HepG2 (cell line): Measurements from ENCODE around the gene ZDHHC8. TPM values are rescaled to one million over a fixed set of nuclear protein-coding genes. Genes with fewer than 3 reads are reported as not detected.

Experiments
- AGO2 ChIP-seq: fragments of 200-400 bp; formaldehyde crosslinking; optimal IDR thresholded peaks from 2 replicates; pipeline ENCODE3; 2017; ENCODE audit warnings: mild to moderate bottlenecking, low read depth, low read length, moderate library complexity
- AHDC1 ChIP-seq: sonication (generic); formaldehyde crosslinking; IDR thresholded peaks from 2 replicates; pipeline ENCODE4 v1.5.1; 2020; ENCODE audit warnings: mild to moderate bottlenecking, missing genetic modification reagents, borderline replicate concordance
- POLR2AphosphoS5 ChIP-seq: IDR thresholded peaks from 2 replicates; pipeline ENCODE4 v1.6.1; 2012; ENCODE audit warnings: low read depth, low read length
- POLR2G ChIP-seq: fragments of 200-400 bp; formaldehyde crosslinking; IDR thresholded peaks from 2 replicates; pipeline ENCODE4 v1.6.1; 2018; ENCODE audit warnings: mild to moderate bottlenecking, low read depth, low read length, moderate library complexity
- RBM39 ChIP-seq: fragments of 200-400 bp; formaldehyde crosslinking; IDR thresholded peaks from one replicate; pipeline ENCODE4 v1.6.1; 2018; ENCODE audit warnings: antibody characterized with exemption, mild to moderate bottlenecking, low read depth, low read length; ENCODE audit not compliant: poor library complexity, severe bottlenecking
- RCOR2 ChIP-seq: IDR thresholded peaks from 2 replicates; pipeline ENCODE4 v1.6.1; 2016; ENCODE audit warnings: missing biosample characterization, missing genetic modification reagents
- ZMYM2 ChIP-seq: sonication (generic); formaldehyde crosslinking; IDR thresholded peaks from 2 replicates; pipeline ENCODE4 v1.8.0; 2022; ENCODE audit warnings: mild to moderate bottlenecking, missing genetic modification reagents
- ZNF160 ChIP-seq: sonication (generic); formaldehyde crosslinking; IDR thresholded peaks from 2 replicates; pipeline ENCODE4 v1.8.0; 2022; ENCODE audit warnings: mild to moderate bottlenecking, inconsistent platforms, missing genetic modification reagents
- ZNF530 ChIP-seq: sonication (generic); formaldehyde crosslinking; IDR thresholded peaks from 2 replicates; pipeline ENCODE4 v1.5.0; 2020; ENCODE audit warnings: low read depth, mild to moderate bottlenecking, missing genetic modification reagents
- ZNF574 ChIP-seq: sonication (generic); formaldehyde crosslinking; IDR thresholded peaks from 2 replicates; pipeline ENCODE4 v1.4.0; 2020; ENCODE audit warnings: missing genetic modification reagents
- ZZZ3 ChIP-seq: sonication (generic); formaldehyde crosslinking; IDR thresholded peaks from 2 replicates; pipeline ENCODE4 v1.4.0; 2020; ENCODE audit warnings: missing genetic modification reagents, mild to moderate bottlenecking, borderline replicate concordance
- polyA plus RNA-seq, 8 experiments: library from polyadenylated mRNA; depleted of rRNA in 3 of 8; stranded (reverse) in 7 of 8; unstranded in 1 of 8; fragments of >200 nt; fragmentation: Illumina TruSeq in 4 of 8; extraction: Trizol in 4 of 8; gene quantifications; 2 replicates each; pipeline versions ENCODE4 v1.2.1 to v1.2.3, GENCODE V29; 2011 to 2016; ENCODE audit warnings: low read depth in 4 of 8, missing spikeins in 1 of 8, mixed read lengths in 1 of 8; ENCODE audit not compliant: insufficient read depth in 1 of 8
- total RNA-seq, 5 experiments: library from RNA; depleted of rRNA; stranded (reverse); fragments of >200 nt; fragmentation: Illumina TruSeq; extraction: Trizol; gene quantifications; 2 replicates each; pipeline ENCODE4 v1.2.3, GENCODE V29; 2016; ENCODE audit warnings: low read depth in 1 of 5

ZDHHC8 gene
- total and polyA plus RNA-seq, 2 of the 13 experiments (the other 11 are each of a cell fraction or from before 2014, with no cell fraction given), result 7.5 to 21.3 TPM

GRCh38 chr22:20111689-20112622 is 19.6 kb upstream of the ZDHHC8 start (continued):
- TF ChIP-seq AHDC1, result no peak
- TF ChIP-seq ZMYM2 (CRISPR knock-in tag), result no peak
- no peak for TF ChIP-seq RBM39
- TF ChIP-seq ZZZ3 (CRISPR knock-in tag), result no peak
- no peak for TF ChIP-seq ZNF160 (CRISPR knock-in tag)
- peak; percentile 68 for TF ChIP-seq POLR2G
- 0 out of 2 replicates have a peak, but pooled peaks have one; percentile 25 for TF ChIP-seq ZNF574 (CRISPR knock-in tag)
- TF ChIP-seq ZNF530 (CRISPR knock-in tag), result no peak
- peak; percentile 70 for TF ChIP-seq AGO2
- TF ChIP-seq POLR2AphosphoS5, result no peak
- no peak for TF ChIP-seq RCOR2 (CRISPR knock-in tag)
